ENCODE results near the gene HDAC9.
"Not testable (repeated sequence)": the region's sequence is repeated elsewhere in the genome, so short reads cannot be mapped to it uniquely, and the experiment has no call there.

HDAC9 gene

DNA sequence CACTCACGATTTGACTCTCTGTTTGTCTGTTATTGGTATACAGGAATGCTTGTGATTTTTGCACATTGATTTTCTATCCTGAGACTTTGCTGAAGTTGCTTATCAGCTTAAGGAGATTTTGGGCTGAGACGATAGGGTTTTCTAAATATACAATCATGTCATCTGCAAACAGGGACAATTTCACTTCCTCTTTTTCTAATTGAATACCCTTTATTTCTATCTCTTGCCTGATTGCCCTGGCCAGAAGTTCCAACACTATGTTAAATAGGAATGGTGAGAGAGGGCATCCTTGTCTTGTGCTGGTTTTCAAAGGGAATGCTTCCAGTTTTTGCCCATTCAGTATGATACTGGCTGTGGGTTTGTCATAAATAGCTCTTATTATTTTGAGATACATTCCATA lies 240.5 kb downstream of the HDAC9 start:
- not testable (repeated sequence) for DNase-seq (ENCODE audit: low spot score)

DNA sequence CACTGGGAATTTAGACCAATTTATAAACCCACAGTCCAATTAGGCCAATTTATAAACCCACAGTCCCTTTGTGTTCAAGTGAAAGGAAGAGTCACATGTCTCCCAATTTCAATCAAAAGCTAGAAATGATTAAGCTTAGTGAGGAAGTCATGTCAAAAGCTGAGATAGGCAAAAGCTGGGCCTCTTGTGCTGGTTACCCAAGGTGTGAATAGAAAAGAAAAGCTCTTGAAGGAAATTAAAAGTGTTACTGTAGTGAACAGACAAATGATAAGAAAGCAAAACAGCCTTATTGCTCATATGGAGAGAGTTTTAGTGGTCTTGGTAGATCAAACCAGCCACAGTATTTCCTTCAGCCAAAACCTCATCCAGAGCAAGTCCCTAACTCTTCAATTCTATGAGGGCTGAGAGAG lies 245.0 kb downstream of the HDAC9 start:
- no peak for DNase-seq (ENCODE audit: low spot score)

DNA sequence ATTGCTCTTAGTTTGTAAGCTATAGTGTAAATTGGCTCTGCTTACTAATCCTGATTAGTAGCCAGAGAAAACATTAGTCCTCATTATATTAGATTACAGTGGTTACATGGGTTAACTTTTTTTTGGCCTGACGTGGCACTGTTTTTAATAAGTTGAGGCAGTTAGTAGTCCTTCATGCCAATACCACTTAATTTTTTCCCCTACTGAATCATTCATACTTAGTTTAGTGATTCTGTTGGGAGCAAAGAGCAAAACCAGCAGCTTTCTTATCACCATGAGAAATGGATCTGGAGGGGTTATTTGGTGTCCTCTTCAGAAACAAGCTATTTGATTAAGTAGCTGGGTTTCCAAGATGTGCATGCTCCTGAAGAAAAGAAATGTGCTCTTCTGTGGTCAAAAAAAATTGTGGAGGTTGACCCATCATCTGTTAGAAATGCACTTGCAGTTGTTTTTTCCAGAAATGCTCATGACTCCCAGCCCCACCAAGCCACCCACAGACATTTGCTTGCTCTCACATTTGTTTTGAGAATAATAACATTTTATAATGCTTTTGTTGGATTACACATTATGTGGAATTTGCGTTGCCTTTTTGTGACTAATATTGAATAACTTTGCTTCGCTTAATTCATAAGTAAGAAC lies 258.5 kb downstream of the HDAC9 start:
- DNase-seq (ENCODE audit: low spot score): no peak

DNA sequence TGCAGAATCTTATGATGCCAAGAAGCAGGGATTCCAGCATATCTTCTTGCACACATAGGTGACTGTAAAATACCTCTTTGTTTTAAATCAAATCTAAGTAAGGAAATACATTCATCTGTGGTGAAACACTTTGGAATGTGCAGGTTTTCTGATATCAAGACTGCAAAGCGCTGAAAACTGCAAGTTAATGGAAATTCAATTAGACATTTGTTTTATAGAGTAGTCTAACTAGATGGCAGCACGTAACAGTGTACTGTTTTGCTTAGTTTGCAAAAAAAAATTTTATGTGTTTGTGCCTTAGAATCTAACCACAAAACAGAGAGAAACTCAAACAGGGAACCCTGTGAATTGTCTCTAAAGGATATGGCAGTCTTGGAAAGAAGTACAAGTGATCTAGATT lies 259.2 kb downstream of the HDAC9 start:
- DNase-seq (ENCODE audit: low spot score): no peak

DNA sequence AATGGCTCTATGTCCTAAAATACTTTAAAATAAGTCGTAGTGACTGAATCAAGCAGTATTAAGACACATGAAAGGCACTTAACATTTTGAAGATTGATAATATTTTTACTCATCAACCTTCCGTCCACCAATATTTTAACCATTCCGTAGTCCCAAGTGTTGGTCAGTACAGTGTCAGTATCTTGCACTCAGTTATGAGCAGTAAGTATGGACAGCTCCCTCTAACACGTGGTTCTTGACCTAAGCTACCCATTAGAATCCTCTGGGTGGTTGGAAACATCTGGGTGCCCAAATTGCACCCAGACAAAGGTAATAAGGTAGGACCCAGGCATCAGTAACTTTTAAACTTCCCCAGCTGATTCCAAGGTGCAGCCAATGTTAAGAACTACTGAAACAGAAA lies 260.2 kb downstream of the HDAC9 start:
- DNase-seq (ENCODE audit: low spot score): no peak

DNA sequence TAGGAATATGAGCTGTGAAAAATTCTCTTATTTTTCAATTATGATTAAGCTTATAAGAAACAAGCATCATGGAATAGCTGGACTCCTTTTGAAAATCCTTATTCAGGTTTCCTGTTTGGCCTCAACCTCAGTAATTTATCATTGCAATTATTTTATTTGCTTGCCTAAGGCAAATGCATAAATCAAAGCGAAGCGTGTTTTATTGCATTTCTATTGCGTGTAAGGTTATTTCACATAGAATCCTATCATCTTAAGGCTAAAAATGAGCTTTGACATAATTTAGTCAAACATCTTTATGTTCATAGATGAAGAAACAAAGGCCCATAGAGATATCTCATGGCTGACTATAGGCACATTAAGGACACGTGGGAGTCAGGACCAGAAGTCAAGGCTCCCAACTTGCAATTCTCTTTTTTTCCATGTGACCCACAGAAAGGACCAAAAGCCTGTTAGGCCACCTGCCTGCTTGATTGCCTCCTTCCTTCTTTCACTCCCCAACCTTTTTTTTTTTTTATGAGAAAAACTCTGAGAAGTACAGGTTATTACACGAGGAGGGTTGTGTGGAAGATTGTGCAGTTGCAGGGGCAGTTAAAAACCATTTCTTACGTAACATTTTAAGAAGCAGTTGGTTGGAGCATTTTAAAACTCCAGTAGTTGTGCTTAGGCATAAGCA lies 261.0 kb downstream of the HDAC9 start:
- no peak for DNase-seq (ENCODE audit: low spot score)

DNA sequence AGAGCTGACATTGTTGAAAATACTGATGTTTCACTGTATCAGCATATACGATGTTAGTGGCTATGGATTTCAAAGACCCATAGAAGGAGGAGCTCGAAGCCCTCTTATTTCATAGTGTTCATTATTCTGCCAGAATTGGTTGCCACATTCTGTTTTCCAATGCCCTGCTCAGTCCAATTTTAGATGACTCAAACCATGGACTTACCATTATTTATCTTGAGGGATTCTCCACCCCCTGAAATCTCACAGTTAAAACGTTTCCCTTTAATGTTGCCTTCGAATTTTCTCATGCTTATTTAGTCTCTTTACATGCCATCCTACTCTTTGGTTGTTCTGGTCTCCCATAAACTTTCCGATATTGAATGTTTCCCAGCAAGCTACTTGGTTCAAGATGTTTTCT lies 264.5 kb downstream of the HDAC9 start:
- no peak for DNase-seq (ENCODE audit: low spot score)

DNA sequence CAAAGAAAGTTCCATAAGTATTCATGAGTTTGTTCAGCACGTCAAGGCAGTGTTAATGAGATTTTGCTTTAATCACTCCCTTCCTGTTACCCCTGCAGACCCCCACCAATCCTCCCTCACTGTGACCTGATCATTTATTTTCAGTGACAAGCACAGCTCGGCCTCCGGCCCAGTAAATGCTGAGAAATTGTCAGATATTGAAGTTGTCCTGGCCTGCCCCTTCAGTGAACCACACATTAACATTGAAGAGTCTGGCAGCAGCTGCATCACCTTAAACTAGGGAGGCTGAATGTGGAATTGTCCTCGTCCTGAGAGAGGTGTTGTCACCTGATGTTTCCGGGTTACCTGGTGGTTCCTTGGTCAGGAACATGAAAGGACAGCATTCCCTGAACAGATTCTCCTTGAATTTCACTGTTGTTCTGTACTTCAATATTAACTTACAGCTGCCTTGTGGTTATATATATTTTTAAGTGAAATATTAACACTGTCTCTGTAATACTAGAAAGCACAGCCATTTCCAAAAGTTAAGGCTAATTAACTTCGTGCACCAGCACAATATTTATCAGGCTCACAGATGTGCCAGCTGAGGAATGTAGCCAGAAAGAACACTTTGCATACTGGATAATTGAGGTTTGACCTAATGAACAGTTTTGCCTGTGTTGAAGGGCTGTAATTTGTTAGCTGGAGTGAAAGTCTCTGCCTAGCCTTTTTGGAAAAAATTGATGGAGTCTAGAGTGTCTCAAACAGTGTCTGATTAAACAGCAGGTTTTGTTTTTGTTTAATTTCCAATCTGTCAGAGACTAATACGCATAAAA lies 265.3 kb downstream of the HDAC9 start:
- DNase-seq (ENCODE audit: low spot score): no peak

DNA sequence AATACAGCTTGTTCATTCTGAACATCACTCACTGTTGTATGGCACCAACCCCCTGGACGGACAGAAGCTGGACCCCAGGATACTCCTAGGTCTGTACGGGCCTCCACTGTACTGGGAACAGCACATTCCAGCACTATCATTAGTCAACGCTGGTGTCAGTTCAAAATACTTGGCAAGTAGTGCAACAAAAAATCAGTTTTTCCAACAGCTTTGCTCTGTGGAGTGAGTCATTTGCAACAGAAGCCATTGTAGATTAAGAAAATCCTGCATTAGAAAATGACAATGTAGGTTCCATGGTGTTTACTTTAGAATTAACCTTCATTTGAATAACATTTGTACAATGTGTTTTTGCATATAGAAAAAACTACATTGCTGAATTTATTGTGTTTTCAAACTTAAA lies 266.6 kb downstream of the HDAC9 start:
- peak; percentile 37 for DNase-seq (ENCODE audit: low spot score)

DNA sequence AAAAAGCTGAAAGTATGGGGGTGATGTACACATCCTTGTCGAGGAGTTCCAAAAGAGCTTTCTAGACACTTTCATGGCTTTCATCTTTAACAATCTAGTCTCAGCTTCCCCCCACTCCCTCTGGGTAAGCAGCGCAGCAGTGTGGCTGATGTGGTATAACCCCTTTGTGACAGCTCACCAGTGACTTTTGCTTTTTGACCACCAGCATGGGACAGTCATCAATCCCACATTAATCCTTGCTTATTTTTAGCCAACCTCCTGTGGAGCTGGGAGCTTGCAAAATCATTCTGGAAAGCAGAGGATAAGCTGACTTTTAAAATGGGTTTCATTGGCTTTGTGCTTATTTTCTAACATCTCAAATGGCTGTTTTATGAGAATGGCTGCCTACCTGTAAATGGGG lies 272.7 kb downstream of the HDAC9 start:
- DNase-seq (ENCODE audit: low spot score): no peak

DNA sequence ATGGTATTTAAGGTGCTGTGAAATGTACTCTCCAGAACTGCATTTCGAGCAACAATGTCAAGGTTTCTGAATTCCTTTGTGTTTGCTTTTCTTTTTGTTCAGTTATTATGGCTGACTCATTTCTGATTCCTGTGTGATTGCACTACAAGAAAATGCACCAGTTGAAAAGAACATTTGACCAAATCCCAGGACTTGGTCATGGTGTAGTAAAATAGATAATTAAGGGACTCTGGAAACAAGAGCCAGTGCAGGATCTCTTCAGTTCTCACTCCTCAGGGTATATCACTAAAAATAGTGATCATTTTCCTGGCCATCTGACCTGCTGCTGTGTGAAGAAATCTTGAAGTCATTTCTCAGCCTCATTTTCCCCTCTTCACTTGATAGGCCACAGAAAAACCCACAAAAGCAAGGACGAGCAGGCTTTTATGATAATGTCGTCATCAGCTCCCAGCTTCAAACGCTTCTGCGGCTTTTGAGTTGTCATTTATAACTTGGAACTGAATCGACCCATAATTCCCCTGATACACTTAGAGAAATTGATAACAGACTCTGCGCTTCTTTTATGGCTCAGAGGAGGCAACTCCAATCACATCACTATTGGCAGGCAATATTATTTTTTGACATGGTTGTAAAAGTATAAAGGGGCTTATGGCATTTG lies 274.7 kb downstream of the HDAC9 start:
- no peak for DNase-seq (ENCODE audit: low spot score)

DNA sequence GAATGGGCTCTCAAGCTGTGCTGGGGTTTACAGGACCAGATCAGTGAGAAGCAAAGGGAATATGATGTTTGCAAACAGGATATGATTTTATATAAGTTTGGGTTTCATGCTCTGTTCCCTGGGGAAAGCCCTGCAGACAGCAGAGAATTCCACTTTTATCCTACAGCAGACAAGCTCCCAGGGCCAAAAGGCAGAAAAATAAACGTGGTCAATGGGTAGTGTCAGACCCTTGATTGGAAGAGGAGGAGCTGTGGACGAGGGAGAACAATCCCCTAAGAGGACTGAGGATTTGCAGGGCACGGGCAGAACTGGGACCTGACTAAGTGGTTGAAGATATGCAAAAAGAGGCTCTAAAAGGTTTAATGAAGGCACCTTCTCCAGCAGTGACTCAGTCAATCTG lies 275.3 kb downstream of the HDAC9 start:
- DNase-seq (ENCODE audit: low spot score): no peak

DNA sequence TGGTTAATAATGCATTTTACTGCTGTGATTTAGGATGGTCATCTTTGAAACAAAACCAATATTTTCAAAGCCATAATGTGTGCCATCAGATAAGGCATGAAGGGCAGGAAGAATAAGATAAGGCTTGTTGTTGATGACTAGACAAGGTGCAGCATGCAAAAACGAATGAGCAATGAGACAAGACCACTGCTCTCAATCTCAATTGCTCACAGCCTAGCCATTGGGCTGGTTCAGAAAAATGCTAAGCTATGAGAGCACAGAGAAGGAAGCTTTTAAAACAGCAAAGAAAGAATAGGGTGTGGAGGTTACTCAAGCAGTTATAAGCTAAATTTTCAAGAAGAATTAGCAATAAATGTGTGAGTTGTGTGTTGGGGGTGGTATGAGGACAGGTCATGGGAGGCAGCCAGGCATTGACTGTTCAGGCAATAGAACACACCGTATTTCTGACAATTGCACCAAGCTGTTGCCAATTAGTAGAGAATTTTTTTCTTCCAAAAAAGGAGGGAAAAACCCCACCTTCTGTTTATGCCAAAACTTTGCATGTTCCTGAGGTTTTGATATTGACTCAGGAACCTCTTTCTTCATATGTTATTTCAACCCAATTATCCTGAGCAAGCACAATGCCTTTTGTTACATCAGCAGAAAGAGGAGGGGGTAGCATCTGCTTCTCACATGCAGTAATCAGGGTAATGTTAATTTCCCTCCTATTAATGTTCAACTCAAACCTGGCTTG lies 276.5 kb downstream of the HDAC9 start:
- DNase-seq (ENCODE audit: low spot score): no peak

DNA sequence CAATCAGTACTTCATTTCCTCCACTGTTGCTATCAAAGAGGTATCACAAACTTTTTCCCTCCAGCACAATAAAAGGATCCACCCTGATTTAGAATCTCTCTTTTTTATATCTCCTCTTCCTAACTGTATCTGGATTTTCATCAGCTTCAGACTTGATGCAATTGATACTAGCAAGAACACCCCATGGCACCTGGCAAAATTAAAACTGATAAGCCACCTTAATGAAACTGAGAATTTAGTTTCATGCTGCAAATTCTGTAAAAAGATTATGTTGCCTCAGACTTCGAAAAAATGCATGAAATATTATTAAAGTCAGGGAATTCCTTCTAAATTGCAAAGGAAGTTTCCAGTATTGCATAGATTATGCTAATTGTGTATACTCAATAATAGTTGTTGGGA lies 277.0 kb downstream of the HDAC9 start:
- DNase-seq (ENCODE audit: low spot score): no peak

DNA sequence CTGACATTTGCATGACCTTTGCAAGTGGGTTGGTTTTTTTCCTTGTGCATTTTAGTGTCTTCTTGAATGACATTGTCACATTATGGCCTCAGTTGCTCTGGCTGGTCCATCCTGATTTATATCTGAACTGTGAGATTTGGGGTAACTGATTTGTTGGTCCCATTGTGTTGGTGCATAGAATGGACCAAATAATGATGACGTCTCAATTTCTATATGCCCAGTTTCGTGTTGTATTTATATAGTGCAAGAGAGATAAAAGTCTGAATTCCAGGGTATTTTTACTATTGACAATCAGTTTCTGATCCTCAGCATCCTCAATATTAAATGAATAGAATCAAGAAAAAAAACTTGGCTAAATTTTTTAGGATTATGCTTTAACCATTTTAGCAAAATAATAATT lies 281.8 kb downstream of the HDAC9 start:
- no peak for DNase-seq (ENCODE audit: low spot score)

DNA sequence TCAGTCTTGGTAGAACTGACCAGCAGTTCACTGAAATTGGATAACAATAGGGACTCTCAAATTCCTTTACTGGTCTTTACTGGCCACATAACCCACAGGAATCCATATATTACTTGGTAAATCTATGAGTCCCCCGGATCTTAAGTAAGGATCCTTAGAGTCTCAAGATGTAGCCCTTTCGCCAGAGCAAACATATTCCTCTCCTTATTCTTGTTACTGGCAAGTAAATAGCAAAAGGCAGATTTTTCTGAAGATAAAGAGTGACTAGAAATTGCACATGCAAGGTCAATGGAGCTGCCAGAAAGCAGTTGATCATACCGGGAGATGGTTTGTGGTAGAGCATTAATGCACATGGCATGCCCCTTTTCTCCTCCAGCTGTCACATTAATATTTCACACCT lies 283.0 kb downstream of the HDAC9 start:
- no peak for DNase-seq (ENCODE audit: low spot score)

DNA sequence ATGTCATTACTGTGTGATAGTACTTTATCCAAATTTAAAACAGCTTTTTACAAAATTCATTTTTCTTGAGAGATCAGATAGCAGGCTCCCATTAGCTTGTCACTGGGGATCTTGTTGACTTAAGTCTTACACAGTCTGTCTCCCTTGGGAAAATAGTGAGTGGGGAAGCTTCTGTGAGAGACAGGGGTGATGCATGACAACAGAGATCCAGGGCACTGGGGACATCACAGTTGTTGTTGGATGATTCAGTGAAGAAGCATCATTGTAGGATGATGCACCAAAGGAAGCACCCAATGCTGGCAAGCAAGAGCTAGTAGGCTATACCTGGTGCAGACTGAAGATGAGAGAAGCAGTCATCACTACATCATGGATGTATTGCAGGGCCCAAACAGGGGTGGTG lies 284.7 kb downstream of the HDAC9 start:
- no peak for DNase-seq (ENCODE audit: low spot score)

DNA sequence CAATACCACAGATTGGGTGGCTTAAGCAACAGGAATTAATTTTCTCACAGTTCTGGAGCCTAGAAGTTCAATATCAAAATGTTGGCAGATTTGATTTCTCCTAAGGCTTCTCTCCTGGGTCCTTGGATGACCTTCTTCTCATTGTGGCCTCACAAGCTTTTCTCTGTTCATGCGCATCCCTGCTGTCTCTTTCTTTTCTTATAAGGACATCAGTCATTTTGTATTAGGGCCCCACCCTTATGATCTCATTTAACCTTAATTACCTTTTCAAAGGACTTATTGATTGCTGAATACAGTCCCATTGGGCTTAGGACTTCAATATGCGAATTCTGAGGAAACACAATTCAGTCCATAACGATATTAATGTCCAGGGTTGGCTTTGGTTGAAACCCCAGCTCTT lies 285.4 kb downstream of the HDAC9 start:
- no peak for DNase-seq (ENCODE audit: low spot score)

DNA sequence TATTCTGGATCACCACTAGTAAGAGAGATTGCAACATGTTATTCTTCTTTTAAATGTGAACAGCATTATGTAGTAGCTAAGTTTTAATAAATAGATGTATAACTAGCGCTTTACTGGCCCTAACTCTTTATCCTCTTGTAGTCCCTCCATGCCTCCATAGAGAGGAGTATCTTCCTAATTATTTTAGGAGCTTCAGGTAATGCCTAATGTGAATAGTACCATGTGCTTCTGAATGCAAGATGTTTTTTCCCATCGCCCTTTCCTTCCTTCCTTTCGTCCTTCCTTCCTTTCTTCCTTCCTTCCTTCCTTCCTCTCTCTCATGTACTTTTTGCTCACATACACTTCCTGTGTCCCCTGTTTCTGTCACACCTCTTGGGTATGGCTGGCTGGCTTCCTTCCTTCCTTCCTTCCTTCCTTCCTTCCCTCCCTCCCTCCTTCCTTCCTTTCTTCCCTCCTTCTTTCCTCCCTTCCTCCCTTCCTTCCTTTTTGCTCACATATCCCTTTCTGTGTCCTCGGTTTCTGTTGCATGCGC lies 290.7 kb downstream of the HDAC9 start:
- no peak for DNase-seq (ENCODE audit: low spot score)

DNA sequence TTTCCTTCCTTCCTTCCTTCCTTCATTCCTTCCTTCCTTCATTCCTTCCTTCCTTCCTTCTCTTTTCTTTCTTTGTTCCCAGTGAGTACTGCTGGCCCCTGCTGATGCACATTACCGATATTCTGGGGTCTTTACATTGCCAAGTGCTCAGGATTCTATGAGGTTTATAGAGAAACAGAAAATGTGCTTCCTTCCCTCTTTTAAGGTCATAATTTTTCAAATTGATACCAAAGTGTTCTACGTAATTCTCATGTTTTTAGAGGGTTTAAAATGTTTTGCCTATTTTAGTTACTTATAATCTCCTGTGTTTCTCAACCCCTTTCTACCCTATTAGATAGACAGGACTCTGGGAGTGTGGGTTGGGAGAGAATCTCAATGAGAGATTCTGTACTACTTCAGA lies 291.2 kb downstream of the HDAC9 start:
- no peak for DNase-seq (ENCODE audit: low spot score)

DNA sequence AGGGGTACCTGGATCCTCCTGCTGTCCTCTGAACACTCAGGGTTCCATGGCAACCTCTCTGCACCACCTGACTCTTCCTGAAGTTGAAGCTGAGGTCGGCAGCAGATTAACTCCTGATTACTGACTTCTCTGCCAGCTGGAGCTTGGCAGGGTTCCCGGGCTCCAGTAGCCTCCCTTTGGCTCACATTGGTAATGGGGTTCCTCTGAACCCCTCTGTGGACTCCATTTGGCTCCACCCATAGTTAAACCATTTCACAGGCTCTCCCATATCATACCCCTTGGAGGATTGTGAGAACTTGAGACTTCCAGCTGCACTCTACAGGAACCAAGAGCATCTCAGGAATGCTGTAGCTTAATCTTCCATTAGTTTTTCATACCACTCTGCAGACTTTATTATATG lies 292.5 kb downstream of the HDAC9 start:
- no peak for DNase-seq (ENCODE audit: low spot score)

All from RKO (cell line).